ENCODE measurements around the gene RASL11B. TPM values are rescaled to one million over a fixed set of nuclear protein-coding genes. Genes with fewer than 3 reads are reported as not detected.

The RASL11B gene
- total RNA-seq, 1 donor from 2014 or later, result 9.7 TPM

- peaks cover 6% of the 10 kb centered on the region for H3K27me3 Mint-ChIP-seq
- DNase-seq (ENCODE audit: low spot score, unreplicated experiment), result no peak
- no peak overlapping the region for H3K27ac Mint-ChIP-seq
- no peak for TF ChIP-seq CTCF (IDR thresholded peaks at IDR 0.05; ENCODE audit: unreplicated experiment)
- peaks cover 36% of the 10 kb centered on the region for H3K4me1 Mint-ChIP-seq (ENCODE audit: low read depth)
- no peaks in the 10 kb centered on the region for H3K9me3 Mint-ChIP-seq (ENCODE audit: low read depth)
- no peak overlapping the region for H3K4me3 Mint-ChIP-seq (ENCODE audit: low read depth)
- no peaks in the 10 kb centered on the region for H3K36me3 Mint-ChIP-seq (ENCODE audit: insufficient read depth)
Measured at GRCh38 chr4:52846502-52846901, 15.6 kb upstream of the RASL11B start.

GRCh38 chr4:52848254-52848653 lies 13.9 kb upstream of the RASL11B start:
- peaks cover 14% of the 10 kb centered on the region for H3K27me3 Mint-ChIP-seq
- no peak for DNase-seq (ENCODE audit: low spot score, unreplicated experiment)
- no peaks in the 10 kb centered on the region for H3K36me3 Mint-ChIP-seq (ENCODE audit: insufficient read depth)
- H3K4me1 Mint-ChIP-seq (ENCODE audit: low read depth), result peaks cover 29% of the 10 kb centered on the region
- no peak overlapping the region for H3K27ac Mint-ChIP-seq
- H3K9me3 Mint-ChIP-seq (ENCODE audit: low read depth), result no peaks in the 10 kb centered on the region
- H3K4me3 Mint-ChIP-seq (ENCODE audit: low read depth), result no peak overlapping the region
- no peak for TF ChIP-seq CTCF (IDR thresholded peaks at IDR 0.05; ENCODE audit: unreplicated experiment)

GRCh38 chr4:52850406-52851124 lies 11.6 kb upstream of the RASL11B start:
- no peak overlapping the region for H3K4me3 Mint-ChIP-seq (ENCODE audit: low read depth)
- peak overlapping the region; percentile 7 for H3K27ac Mint-ChIP-seq
- H3K36me3 Mint-ChIP-seq (ENCODE audit: insufficient read depth), result no peaks in the 10 kb centered on the region
- no peaks in the 10 kb centered on the region for H3K9me3 Mint-ChIP-seq (ENCODE audit: low read depth)
- peaks cover 8% of the 10 kb centered on the region for H3K27me3 Mint-ChIP-seq
- no peak for DNase-seq (ENCODE audit: low spot score, unreplicated experiment)
- TF ChIP-seq CTCF (IDR thresholded peaks at IDR 0.05; ENCODE audit: unreplicated experiment), result no peak
- H3K4me1 Mint-ChIP-seq (ENCODE audit: low read depth), result peaks cover 31% of the 10 kb centered on the region

GRCh38 chr4:52852041-52852440 lies 10.1 kb upstream of the RASL11B start:
- TF ChIP-seq CTCF (IDR thresholded peaks at IDR 0.05; ENCODE audit: unreplicated experiment), result no peak
- Mint-ChIP-seq H3K9me3 (ENCODE audit: low read depth) (peaks cover 3% of the 10 kb centered on the region), H3K4me1 (ENCODE audit: low read depth) (peaks cover 24% of the 10 kb centered on the region), H3K27ac (no peak overlapping the region), H3K4me3 (ENCODE audit: low read depth) (no peak overlapping the region), H3K27me3 (peaks cover 8% of the 10 kb centered on the region), H3K36me3 (ENCODE audit: insufficient read depth) (no peaks in the 10 kb centered on the region)
- no peak for DNase-seq (ENCODE audit: low spot score, unreplicated experiment)

GRCh38 chr4:52852711-52853110 lies 9.4 kb upstream of the RASL11B start:
- H3K4me1 Mint-ChIP-seq (ENCODE audit: low read depth), result peaks cover 24% of the 10 kb centered on the region
- DNase-seq (ENCODE audit: low spot score, unreplicated experiment), result no peak
- no peak overlapping the region for H3K4me3 Mint-ChIP-seq (ENCODE audit: low read depth)
- H3K27ac Mint-ChIP-seq, result no peak overlapping the region
- H3K36me3 Mint-ChIP-seq (ENCODE audit: insufficient read depth), result no peaks in the 10 kb centered on the region
- TF ChIP-seq CTCF (IDR thresholded peaks at IDR 0.05; ENCODE audit: unreplicated experiment), result no peak
- peaks cover 8% of the 10 kb centered on the region for H3K27me3 Mint-ChIP-seq
- H3K9me3 Mint-ChIP-seq (ENCODE audit: low read depth), result peaks cover 10% of the 10 kb centered on the region
